HG02852 (cell line): ENCODE data around the gene GARIN5A.

Source experiments
- ATAC-seq: cut with Tn5 transposase; IDR thresholded peaks from one replicate; pipeline ENCODE4 v1.9.1; 2021; ENCODE audit warnings: mild to moderate bottlenecking, moderate library complexity; ENCODE audit not compliant: unreplicated experiment

The GARIN5A gene

DNA sequence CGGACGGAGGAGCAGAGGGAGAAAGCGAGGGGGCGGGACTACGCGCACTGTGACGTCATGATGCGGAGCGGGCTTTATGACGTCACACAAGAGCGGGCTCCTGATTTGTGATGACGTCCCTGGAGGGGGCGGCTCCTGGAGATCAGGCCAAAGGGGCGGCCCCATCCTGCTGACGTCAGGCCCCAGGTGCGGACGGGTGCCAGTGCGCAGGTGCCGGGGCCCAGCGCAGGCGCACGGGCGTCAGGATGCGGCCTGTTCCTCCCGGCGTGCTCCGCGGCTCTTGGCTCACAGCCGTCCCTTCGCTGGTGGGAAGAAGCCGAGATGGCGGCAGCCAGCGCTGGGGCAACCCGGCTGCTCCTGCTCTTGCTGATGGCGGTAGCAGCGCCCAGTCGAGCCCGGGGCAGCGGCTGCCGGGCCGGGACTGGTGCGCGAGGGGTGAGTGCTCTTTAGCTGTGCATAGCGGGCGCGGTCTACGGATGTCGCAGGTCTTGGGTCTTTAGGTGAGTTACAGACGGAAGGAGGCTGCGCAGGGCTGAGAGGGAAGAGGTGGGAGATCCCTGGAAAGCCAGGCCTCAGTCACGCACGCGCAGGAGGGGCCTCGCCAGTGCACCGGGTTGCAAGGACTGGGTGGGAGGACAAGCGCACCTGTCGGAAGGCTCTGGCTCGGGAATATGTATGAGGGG is at the start of gene GARIN5A, which contains the start of gene EMC10:
GARIN5A (minus strand) TSS at position 625 of the 683 bp plus-strand sequence; CDS start at position 165, 460 bp downstream.
EMC10 (plus strand) TSS at position 284 of the 683 bp plus-strand sequence; CDS start at position 322, 38 bp downstream.
- ATAC-seq: peak; percentile 92

DNA sequence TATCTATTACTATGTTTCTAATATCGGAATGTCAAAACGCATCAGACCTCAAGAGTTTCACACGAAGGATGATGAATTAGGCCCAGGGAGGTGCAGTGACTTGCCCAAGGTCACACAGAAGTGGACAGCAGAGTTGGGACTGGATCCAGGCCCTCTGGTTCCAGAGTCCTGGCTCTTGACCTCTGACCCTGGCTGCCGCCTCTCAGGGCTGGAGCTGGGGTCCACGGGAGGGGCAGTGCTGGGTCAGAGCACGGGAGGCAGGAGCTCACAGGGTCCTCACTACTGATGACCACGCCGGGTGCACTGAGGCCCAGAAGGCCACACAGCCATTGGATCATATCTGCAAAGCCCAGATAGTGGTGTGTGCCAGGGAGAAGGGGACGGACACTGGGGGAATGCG is 46.2 kb upstream of the GARIN5A start:
- no peak for ATAC-seq

DNA sequence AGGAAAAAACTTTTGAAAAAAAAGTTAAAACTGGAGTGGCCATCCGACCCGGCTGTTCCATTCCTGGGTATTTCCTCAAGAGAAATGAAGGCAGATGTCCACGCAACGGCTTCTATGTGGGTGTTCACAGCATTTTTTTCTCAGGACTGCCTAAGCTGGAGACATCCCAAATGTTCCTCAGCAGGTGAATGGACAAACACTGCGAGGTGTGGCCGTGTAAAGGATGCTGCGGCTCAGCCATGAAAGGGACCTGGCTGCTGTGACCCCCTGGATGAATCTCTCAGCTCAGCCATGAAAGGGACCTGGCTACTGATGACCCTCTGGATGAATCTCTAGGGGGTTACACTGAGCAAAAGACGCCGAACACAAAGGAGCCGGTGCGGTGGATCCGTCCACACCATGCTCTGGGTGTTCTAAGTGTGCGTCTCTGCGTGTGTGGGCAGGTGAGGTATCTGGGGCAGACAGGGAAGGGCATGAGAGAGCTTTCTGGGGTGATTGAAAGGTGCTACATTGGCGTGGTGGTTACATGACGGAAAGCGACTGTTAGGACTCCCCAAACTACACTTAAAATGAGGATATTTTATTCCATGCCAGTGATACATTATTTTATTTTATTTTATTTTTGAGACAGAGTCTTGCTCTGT is 44.3 kb upstream of the GARIN5A start:
- no peak for ATAC-seq

DNA sequence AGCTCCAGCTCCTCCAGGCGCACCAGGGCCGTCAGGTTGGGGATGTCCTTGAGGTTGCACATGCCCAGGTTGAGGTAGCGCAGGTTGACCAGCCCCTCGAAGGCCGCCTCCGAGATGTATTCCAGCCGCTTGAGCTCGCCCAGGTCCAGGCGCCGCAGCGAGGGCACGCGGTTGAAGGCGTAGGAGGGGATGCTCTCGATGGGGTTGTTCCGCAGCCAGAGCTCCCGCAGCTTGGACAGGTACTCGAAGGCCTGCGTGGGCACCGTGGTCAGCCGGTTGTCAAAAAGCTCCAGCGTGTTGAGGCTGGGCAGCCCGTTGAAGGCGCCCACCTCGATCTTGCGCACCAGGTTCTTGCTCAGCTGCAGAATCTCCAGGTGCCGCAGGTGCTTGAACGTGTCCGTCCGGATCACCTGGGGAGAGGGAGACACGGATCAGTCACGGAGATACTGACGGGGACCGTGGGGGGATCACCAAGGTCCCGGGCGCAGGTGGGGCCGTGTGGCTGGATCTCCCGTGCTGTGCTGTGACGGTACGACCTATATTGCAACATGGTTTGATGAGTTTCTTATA is 42.4 kb upstream of the GARIN5A start:
- ATAC-seq: no peak

DNA sequence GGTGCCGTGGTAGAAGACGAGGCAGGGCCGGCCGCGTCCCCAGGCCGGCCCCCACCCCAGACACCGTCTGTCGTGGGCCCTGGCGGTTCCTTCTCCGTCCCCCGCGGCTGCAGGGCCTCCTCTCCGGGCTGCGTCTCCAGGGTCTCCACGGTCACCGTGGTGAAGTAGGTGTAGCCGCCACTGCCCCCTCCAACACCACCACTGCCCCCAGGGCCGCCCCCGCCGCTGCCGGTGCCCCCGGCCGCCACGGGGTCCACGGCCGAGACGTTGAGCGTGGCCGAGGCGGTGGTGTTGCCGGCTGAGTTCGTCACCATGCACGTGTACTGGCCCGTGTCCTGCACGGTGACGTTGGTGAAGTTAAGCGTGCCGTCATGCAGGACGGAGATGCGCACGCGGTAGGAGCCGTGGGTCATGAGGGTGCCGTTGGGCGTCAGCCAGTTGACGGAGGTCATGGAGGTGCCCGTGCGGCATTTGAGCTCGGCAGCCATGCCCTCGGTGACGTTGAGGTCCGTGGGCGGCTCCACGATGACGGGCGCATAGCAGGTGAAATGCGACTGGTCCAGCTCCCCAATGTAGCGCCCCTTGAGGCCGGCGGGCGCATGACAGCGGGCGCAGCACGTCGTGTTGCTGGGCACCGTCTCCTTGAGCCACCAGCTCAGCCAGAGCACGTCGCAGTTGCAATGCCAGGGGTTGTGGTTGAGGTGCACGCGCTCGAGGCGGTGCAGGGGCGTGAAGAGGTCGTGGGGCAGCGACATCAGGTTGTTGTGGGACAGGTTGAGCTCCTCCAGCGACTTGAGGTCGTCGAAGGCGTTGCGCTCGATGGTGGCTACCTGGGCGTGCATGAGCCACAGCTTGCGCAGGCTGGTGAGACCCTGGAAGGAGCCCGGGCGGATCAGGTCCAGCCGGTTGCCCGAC is 41.7 kb upstream of the GARIN5A start:
- ATAC-seq: no peak

DNA sequence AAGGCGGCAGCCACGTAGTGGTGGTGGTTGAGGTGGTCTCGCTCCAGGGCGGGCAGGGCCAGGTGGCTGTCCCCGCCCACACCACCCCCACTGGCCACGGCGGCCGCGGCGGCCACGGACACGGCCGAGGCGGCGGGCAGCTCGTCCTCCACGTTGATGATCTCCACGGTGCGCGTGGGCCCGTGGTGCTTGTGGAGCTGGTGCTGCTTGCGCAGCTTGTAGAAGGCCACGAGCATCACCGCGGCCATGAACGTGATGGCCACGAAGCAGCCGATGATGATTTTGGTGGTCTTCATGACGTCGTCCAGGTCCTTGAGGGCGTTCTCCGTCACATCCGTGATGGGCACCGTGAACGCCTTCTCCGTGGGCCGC is 41.0 kb upstream of the GARIN5A start:
- ATAC-seq: no peak

DNA sequence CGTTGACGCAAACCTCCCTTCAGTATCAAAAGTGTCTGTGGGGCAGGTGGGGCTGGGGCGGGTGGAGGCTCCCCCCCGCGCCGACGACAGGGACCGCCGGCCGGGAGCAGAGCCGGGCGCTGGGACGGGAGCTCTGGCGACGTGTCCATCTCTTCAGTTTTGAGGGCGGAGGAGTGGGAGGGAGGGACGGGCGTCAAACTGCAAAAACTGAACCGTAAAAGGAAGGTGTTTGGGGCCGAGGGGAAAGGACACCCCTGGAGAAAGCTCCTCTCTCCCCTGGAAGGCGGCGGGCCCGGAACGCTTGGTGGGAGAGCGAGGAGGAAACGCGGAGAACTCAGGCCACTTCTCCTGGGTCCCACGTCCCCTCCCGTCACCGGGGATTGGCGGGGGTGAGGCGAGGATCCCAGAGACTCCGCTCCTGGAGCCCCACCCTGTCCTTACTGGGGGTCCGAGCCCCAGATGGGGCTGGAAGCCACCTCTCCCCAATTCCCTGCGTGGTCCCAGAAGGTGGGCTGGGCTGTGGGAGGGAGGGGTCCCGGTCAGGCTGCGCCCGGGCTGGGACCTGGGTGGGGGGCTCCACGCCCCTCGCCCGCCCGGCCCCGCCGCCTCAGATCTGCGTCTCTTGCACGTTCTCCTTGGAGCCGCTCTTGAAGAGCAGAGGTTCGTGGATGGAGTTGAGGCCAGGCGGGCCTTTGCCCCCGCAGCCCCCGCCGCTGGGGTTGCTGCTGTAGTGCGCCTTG is 40.5 kb upstream of the GARIN5A start:
- ATAC-seq: no peak

DNA sequence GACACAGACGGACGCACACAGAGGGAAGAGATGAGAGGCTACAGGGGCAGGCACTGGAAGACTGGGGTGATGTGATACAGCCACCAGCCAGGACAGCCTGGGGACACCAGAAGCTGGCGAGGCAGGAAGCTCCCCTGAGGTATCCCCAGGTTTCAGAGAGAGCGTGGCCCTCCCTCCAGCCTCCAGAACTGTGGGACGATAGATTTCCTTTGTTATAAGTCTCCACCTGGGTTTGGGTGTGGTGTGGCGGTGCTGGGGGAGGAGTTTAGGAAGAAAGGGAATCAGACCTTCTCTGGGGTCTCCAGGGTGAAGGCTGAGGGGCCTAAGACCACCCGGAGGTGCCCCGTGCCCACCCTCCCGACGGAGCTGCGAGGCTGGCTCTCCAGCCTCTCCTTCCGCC is 39.8 kb upstream of the GARIN5A start:
- ATAC-seq: no peak

DNA sequence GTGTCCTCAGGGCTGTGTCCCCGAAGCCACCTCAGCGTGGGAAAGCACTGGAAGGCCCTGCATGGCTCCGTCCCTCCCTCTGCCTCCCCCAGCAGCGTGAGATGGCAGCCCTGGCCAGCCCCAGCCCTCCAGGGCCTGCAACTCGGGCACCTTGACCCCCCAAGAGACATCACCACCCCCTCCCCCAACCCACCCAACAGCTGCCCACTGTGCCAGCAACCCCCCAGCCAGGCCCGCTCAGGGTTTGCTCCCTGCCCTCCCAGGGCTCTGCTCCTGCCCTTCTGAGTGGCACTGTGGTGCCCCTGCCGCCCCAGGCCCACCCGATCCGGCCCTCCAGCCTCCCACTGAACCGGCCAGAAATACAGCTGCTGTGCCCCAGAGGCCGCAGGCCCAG is 38.5 kb upstream of the GARIN5A start:
- ATAC-seq: no peak

DNA sequence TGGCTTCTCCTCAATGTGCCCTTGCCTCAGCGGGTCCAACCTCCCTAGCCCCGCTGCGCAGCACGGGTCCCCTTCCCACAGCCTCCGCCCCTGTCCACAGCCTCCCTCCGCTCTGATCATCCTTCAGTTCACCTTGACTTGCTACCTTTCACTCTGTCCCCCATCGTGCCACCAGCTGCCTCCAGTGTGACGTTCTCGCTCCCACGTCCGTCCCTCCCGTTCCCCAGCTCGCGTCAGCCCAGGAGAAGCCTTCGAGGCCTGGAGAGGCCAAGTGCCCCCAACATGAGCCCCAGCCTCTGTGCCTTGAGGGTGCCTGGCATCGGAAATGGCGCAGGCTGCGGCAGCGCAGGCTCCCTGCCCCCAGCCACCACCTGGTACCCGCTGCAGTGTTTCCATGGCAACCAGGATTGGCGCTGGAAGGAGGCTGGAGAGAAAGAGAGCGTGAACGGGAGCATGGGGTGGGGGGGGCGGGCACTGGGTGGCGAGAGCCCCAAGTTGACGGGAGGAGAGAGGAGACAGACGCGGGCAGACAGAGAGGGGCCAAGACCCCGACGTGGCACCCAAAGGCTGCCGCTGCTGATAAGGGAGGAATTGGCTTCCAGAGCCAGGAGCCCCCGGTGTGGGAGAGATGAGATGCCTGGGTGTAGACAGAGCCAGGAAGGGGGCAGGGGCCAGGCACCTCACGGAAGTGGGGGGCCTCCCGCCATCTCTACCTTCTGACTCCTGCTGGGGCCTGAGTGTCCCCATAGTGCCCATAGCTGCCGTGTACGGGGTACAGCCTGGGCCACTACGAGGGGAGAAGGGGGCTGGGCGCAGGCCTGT is 37.9 kb upstream of the GARIN5A start:
- ATAC-seq: no peak

DNA sequence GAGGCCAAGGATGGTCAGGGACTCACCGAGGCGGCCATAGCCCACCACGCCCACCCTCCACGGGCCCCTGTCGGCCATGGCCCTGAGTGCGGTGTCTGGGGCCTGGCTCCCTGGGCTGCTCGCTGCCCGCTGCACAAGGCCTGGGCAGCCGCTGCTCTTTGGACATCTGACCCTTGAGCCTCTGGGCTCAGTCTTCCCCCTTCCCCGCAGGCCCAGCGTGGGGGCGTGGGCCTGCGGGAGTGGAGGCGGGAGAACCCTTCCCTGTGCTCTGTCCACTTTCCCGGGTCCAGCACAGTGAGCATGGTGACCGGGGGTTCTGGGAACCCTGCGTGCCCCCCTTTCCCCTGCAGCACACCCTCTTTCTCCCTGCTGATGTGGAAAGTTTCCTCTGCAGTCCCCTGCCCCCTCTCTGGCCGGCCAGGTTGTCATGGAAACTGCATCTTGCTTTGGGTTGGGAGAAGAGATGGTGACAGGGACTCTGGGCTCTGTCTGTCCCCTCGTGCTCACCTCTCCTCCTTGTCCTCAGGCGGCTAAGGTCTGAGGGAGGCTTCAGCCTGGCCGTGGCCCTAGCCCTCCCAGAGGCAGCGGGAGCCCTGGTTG is 37.2 kb upstream of the GARIN5A start, which contains the start of gene ASPDH:
ASPDH (minus strand) TSS at position 168 of the 600 bp plus-strand sequence; CDS start at position 78, 90 bp downstream.
- no peak for ATAC-seq

DNA sequence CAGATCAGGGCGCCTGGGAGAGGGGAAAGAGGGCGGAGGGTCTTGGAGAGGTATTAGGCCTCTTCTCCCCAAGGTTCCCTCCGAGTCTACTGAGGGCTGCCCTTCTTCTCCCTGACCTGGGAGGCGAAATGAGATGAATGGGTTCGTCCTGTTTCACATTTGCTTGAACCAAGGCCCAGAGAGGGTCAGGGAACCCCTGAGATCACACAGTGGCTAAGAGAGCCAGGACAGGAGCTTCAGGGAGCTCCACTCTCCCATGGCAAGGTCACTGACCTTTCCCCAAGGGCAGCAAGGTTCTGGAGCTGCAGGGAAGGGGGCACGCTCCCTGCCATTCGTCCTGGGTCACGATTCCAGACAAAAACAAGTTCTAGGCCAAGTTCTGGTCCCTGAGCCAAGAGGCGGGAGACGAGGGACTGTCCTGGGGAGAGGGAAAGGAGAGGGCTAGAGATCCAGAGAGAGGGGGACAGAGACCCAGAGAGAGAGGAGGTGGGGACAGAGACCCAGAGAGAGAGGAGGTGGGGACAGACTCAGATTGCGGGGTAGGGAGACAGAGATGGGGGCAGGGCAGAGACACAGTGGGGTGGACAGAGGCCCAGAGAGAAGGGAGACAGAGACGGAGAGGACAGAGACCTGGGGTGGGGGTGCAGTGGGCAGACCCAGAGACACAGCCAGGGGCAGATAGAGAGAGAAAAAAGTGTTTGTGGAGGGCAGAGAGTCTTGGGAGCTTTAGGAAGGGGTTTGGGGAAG is 36.5 kb upstream of the GARIN5A start:
- no peak for ATAC-seq

DNA sequence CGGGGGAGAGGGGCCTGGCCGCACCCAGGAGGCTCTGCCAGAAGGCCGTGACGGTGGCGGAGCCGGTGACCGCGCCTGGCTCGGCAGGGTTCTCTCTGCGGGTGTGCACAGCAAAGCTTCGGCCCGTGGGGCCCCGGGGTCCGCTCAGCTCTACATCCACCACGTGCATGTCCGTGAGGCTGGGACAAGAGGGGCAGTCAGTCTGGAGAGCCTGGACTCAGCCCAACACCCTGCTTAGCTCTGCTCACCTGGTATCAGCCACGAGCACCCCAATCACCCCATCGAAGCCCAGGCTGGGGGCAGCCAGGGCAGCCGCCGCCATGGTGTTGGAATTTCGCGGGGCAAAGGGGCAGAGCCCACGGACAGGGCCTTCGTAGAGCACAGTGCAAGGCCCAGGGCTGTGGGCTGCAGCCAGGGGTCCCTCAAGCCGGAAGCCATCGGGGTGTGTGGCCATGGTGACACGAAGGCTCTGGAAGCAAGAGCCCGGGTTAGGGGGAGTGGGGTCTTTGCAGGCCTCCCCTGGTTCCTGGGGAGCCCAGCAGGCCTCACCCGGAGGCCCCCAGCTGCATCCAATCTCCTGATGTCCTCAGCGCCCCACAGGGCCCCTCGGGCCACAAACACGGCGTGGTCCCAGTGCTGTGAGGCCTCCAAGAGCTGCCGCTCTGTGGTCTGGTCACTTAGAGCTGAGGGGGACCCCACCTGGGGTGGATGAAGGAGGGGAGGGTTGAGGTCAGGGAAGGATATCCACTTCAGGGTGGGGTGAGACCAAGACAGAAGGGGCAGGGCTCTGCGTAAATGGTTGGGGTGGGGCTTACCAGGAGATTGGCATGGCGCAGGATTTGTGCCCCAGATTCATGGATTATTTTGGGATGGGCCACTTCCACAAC is 35.7 kb upstream of the GARIN5A start:
- ATAC-seq: no peak

DNA sequence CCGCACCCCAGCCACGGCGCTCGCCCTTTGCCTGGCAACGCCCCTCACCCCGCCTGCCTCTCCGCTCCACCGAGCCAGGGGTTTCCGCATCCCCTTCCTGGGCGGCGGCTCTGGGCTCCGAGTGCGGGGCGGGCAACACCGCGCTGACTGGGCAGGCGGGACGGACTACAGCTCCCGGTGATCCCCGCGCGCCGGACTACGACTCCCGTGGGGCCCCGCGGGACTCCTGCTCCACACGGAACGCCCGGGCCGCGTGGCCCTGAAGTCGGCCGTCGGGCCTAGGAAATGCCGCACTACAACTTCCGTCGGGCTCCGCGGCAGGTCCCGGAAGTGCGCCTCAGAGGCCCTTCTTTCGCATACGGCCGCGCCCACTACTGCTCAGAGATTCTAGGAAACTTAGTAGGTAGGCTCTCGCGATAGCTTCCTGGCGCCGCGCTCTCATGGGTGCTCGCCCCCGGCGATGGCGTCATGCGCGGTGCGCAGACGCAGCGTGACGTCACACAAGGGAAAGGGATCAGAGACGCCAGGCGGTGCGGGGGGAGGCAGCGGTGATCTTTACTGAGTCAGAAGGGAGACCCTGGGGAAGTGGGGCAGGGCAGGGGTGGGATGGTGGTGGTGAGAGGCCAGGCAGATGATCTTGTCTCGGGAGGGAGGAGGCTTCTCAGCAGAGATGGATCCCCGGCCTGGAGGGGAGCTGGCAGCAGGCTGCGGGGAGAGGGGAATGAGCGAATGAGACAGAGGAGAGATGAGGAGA is 34.6 kb upstream of the GARIN5A start, which contains the start of gene JOSD2:
JOSD2 (minus strand) TSS at position 123 of the 754 bp plus-strand sequence. CDS start 760 bp downstream, outside the sequence.
- peak; percentile 80 for ATAC-seq

DNA sequence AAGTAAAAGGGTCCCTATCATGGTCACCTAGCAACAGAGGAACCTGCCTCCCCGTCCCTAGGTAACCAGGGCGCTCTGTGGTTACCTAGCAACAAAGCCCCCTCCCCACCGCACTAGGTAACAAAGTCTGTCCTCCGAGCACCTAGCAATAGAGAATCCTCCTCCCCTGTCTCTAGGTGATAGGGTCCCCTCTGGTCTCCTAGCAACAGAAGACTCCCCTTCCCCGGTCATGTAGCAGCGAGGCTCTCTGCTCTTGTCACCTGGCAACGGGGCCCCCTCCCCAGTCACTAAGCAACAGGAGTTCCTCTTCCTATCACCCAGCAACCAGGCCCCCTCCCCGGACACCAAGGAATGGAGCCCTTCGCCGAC is 34.0 kb upstream of the GARIN5A start:
- ATAC-seq: no peak

DNA sequence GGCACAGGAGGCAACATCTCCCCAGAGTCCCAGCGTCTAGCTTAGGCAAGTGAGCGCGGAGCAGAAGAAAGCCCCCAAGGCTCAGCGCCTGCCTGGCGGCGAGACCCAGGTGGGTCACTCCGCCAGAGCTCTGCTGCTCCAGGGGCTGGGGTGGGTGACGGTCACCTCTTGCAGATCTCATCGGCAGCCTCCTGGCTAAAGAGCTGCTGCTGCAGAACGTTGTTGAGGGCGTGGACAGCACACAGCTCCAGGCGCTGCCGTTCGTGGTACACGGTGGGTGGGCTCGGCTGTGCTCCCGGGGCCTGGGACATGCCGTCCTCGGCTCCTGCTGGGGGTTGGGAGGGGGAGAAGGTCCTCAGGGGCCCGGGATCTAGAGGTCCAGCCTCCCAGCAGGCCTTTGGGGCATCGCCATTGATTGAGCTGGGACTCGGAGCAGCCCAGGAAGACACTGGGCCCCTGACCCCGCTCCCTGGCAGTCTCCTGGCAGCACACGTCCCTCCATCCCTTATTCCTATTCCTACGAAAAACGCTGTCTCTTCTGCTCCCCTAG is 33.5 kb upstream of the GARIN5A start:
- no peak for ATAC-seq
